ENCODE results near the gene ACADVL. TPM values are rescaled to one million over a fixed set of nuclear protein-coding genes. Genes with fewer than 3 reads are reported as not detected.

ACADVL gene
- total RNA-seq, 2 experiments from 2014 or later, result 411 to 423 TPM

DNA sequence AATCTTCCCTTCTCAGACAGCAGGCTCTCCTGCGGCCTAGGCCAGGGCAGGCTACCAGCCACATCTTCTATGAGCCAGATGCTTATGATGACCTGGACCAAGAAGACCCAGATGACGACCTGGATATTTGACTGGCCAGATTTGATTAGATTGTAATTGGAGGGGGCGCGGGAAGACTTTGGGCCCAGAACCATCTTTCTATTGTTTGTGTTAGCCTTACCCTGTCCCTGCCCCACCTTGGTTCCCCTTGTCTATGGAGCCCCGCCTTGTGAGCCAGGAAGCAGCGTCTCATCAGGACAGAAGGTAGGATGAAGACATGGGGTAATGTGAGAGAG lies 39.8 kb downstream of the ACADVL start:
- Mint-ChIP-seq H3K4me1 (peaks cover 26% of the 10 kb centered on the region), H3K27me3 (peaks cover 26% of the 10 kb centered on the region), H3K36me3 (peaks cover 14% of the 10 kb centered on the region), H3K27ac (no peak overlapping the region), H3K9me3 (ENCODE audit: low read depth) (no peaks in the 10 kb centered on the region), H3K4me3 (no peak overlapping the region)
- no peak for ATAC-seq
- CTCF ChIA-PET, result interaction anchor here (1.7 kb wide), 1 partner anchor 22 kb away, joined by 6 read pairs; the partner anchor contains the start of gene SLC2A4
- DNase-seq, result no peak

DNA sequence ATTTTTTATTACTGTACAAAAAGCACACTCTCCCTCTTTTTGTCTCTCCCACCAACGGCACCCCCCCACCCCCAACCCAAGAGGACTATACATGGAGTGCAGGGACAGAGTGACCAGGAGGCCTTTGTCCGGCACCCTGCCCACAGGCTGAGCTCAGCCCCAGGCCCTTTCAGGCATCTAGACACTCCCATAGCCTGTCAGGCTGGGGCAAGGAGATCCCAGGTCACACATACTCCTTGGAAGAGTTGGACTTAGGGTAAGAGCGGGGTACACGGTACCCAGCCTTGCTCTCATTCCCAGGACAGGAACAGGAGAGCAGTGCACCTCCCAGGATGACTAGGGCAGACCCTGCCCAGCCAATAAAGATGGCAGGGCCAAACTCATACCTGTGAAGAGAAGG lies 40.4 kb downstream of the ACADVL start:
- DNase-seq, result no peak
- H3K27me3 Mint-ChIP-seq, result peaks cover 28% of the 10 kb centered on the region

DNA sequence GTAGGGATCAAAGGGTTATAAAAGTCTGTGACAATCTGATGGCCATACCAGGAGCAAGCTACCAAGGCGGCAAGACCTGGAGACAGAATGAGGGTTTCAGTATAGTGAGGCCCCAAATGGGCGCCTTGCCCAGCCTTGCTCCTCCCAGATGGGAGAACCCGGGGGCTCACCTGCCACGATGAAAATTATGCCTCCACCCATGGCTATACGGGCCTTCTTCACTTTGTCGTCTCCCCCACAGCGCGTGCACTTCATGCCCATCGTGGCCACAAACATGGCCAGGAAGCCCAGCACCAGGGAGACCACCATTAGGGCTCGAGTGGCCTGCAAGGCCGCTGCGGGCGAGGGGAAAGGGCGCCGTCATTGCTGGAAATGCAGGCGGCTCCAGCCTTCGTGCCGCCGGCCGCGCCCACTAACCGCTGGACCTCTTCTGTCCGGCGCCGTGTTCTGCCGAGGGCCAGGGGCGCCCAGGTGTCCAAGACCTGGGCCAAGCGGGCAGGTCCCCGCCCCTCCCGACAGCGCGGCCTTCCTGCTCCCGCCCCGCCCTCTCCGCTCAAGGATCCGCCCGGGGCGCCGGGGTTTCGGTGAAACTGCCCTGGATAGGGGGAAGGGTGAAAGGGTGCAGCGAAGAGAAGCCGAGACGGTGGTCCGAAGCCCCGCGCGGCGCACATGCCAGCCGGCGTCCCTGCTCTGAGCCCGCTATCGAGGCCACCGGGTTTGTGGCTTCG lies 41.1 kb downstream of the ACADVL start:
- CTCF ChIA-PET, result interaction anchor here (1.1 to 1.7 kb wide), 4 partner anchors 20 to 40 kb away, joined by 3 to 6 read pairs (median 4); partner anchors contain the start of gene SLC2A4
- Mint-ChIP-seq H3K36me3 (peaks cover 8% of the 10 kb centered on the region), H3K4me1 (peaks cover 26% of the 10 kb centered on the region), H3K27me3 (peaks cover 28% of the 10 kb centered on the region), H3K4me3 (peak overlapping the region; percentile 49), H3K27ac (no peak overlapping the region), H3K9me3 (ENCODE audit: low read depth) (no peaks in the 10 kb centered on the region)
- DNase-seq, result no peak
- ATAC-seq, result peak; percentile 62

More for the DNA sequence above, 40.4 kb downstream of the ACADVL start:
- no peaks in the 10 kb centered on the region for H3K9me3 Mint-ChIP-seq (ENCODE audit: low read depth)
- peaks cover 26% of the 10 kb centered on the region for H3K4me1 Mint-ChIP-seq
- H3K4me3 Mint-ChIP-seq, result peak overlapping the region; percentile 24
- H3K27ac Mint-ChIP-seq, result no peak overlapping the region
- no peak for ATAC-seq
- H3K36me3 Mint-ChIP-seq, result peaks cover 8% of the 10 kb centered on the region
- CTCF ChIA-PET, result interaction anchor here (1.7 kb wide), 1 partner anchor 21 kb away, joined by 6 read pairs; the partner anchor contains the start of gene SLC2A4

DNA sequence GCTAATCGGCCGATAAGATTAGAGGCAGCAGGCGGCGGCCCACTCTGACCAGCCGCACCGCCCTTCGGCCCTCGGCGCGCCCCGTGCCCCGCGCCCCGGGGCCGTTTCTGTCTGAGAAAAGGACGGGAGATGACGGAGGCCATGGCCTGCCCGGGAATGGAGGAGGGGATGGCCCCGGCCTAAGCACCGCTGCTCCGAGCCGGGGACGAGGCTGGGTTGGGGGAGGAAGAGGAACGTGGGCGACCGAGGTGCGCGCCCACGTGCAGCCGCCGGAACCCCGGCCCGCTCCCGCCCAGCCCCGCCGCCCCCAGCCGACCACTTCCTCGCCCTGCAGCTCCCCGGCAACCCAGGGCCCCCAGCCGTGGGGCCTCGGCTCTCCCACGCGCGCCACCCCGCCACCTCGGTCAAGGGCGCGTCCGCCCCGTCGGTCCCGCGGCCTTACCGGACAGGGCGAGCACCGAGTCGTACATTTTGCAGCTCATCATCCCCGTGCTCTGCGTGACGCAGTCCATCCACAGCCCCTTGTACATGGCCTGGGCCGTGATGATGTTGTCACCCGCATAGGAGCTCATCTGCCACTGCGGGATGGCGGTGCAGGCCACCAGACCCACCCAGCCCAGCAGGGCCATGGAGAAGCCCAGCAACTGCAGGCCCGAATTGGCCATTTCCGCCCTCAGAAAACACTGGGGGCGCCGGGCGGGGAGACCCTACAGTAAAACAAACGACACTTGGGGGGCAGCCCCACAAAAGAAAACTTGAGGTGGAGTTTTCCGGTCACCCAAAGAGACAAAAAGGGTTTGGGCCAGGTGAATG lies 41.8 kb downstream of the ACADVL start:
- peaks cover 32% of the 10 kb centered on the region for H3K27me3 Mint-ChIP-seq
- no peak overlapping the region for H3K27ac Mint-ChIP-seq
- CTCF ChIA-PET, result interaction anchor here (1.1 to 1.6 kb wide), 3 partner anchors 19 to 41 kb away, joined by 3 to 5 read pairs (median 3); no protein-coding TSS in a partner anchor
- peaks cover 27% of the 10 kb centered on the region for H3K4me1 Mint-ChIP-seq
- ATAC-seq, result peak; percentile 52
- peaks cover 4% of the 10 kb centered on the region for H3K36me3 Mint-ChIP-seq
- H3K9me3 Mint-ChIP-seq (ENCODE audit: low read depth), result no peaks in the 10 kb centered on the region
- no peak for DNase-seq
- peak overlapping the region; percentile 55 for H3K4me3 Mint-ChIP-seq

DNA sequence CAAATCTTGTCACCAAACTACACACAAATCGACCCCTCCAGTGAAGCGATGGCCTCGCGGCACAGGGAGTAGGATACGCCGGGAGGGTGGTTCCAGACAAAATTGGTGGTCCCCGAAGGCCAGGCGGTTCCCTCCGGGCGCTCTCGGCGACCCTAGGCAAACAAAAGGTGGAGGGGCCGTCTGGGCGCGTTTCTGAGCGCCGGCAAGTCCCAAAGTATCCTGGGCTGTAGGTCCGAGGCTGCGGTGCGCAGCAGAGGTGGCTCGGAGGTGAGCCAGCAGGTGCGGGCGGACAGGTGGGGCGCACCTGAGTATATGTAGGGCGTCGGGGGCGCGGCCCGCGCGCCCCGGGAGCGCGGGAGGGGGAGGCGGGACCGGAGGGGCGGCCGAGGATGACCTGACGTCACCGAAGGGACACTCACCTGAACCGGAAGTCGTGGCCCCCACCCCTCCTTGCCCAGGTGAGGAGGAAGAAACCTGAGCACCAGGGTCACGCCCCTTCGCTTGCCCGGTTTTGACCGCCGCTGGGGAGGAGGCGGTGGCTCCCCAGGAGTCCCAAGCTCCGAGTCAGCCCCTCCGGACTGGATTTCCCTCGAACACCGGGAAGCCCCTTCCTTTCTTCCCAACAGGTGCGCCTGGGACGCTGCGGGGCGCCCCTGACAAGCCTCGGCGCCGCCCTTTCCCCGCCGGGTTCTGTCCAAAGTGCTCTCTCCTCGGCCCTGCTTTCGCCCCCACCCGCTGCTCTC lies 42.6 kb downstream of the ACADVL start, which contains the start of gene CLDN7:
Gene CLDN7 (minus strand): TSS at position 287 of the 743 bp plus-strand sequence. CDS start 435 bp downstream, outside the sequence.
- H3K27me3 Mint-ChIP-seq, result peaks cover 36% of the 10 kb centered on the region
- no peak within 1 kb of the TSS for H3K27ac Mint-ChIP-seq
- DNase-seq (no peak), ATAC-seq (no peak)
- peak within 1 kb of the TSS; percentile 63 for H3K4me3 Mint-ChIP-seq
- H3K4me1 Mint-ChIP-seq, result peaks cover 24% of the 10 kb centered on the region
- no peaks in the 10 kb centered on the region for H3K9me3 Mint-ChIP-seq (ENCODE audit: low read depth)
- H3K36me3 Mint-ChIP-seq, result no peaks in the 10 kb centered on the region
- CTCF ChIA-PET, result interaction anchor here (1.1 to 1.6 kb wide), 3 partner anchors 18 to 41 kb away, joined by 3 to 5 read pairs (median 3); no protein-coding TSS in a partner anchor

GRCh38 chr17:7262935-7263800 lies 43.4 kb downstream of the ACADVL start:
- H3K4me1 Mint-ChIP-seq, result peaks cover 24% of the 10 kb centered on the region
- H3K27me3 Mint-ChIP-seq, result peaks cover 36% of the 10 kb centered on the region
- H3K36me3 Mint-ChIP-seq, result no peaks in the 10 kb centered on the region
- ATAC-seq (peak; percentile 8), DNase-seq (no peak)
- CTCF ChIA-PET, result interaction anchor here (1.0 to 2.0 kb wide), 3 partner anchors 33 to 174 kb away, joined by 3 to 7 read pairs (median 5); no protein-coding TSS in a partner anchor
- H3K4me3 Mint-ChIP-seq, result peak overlapping the region; percentile 63
- H3K9me3 Mint-ChIP-seq (ENCODE audit: low read depth), result no peaks in the 10 kb centered on the region
- no peak overlapping the region for H3K27ac Mint-ChIP-seq

- CTCF ChIA-PET, result interaction anchor here (1.0 to 2.0 kb wide), 2 partner anchors 33 to 173 kb away, joined by 3 to 7 read pairs; no protein-coding TSS in a partner anchor
- no peak for ATAC-seq
- Mint-ChIP-seq H3K4me3 (peak overlapping the region; percentile 15), H3K27ac (no peak overlapping the region), H3K27me3 (peaks cover 38% of the 10 kb centered on the region), H3K36me3 (no peaks in the 10 kb centered on the region), H3K9me3 (ENCODE audit: low read depth) (no peaks in the 10 kb centered on the region), H3K4me1 (peaks cover 24% of the 10 kb centered on the region)
- DNase-seq, result no peak
These were observed 44.0 kb downstream of the ACADVL start for GRCh38 chr17:7263801-7264078.

- no peak overlapping the region for H3K27ac Mint-ChIP-seq
- no peaks in the 10 kb centered on the region for H3K9me3 Mint-ChIP-seq (ENCODE audit: low read depth)
- no peak for ATAC-seq
- H3K36me3 Mint-ChIP-seq, result no peaks in the 10 kb centered on the region
- no peak overlapping the region for H3K4me3 Mint-ChIP-seq
- CTCF ChIA-PET, result interaction anchor here (0.6 to 2.1 kb wide), 5 partner anchors 16 to 173 kb away, joined by 3 to 9 read pairs (median 4); no protein-coding TSS in a partner anchor
- H3K4me1 Mint-ChIP-seq, result peaks cover 20% of the 10 kb centered on the region
- H3K27me3 Mint-ChIP-seq, result peaks cover 42% of the 10 kb centered on the region
- DNase-seq, result no peak
These were observed 47.0 kb downstream of the ACADVL start for GRCh38 chr17:7266784-7267183.

Small RNA genes lying within 50 kb of the gene (microRNA-seq; reads per million reads assigned to microRNA genes)
- 2,723 reads per million, percentile 89 among the genes with 10 or more reads in this experiment for gene MIR324

Other genes starting within 250 kb of the ACADVL start
- gene ALOX12, start 223.9 kb upstream of the ACADVL start, total RNA-seq, result not detected
- 100 to 1,000 TPM; 121 to 205 TPM for gene RNASEK, start 207.3 kb upstream of the ACADVL start, total RNA-seq
- gene BCL6B, start 196.9 kb upstream of the ACADVL start, total RNA-seq, result 1 to 10 TPM in 1 of 2 experiments, under 1 TPM in 1; 0.85 to 6.7 TPM
- 10 to 100 TPM; 19.0 to 34.1 TPM for gene SLC16A13, start 183.9 kb upstream of the ACADVL start, total RNA-seq
- gene SLC16A11, start 175.8 kb upstream of the ACADVL start, total RNA-seq, result 1 to 10 TPM; 1.2 to 1.3 TPM
- gene CLEC10A, start 139.7 kb upstream of the ACADVL start, total RNA-seq, result not detected
- not detected for gene ASGR2, start 105.1 kb upstream of the ACADVL start, total RNA-seq
- gene ASGR1, start 40.6 kb upstream of the ACADVL start, total RNA-seq, result under 1 TPM; 0.35 to 0.38 TPM
- gene DLG4, start 102 bp upstream of the ACADVL start, total RNA-seq, result 1 to 10 TPM; 4.9 to 5.3 TPM
- gene DVL2, start 14.6 kb downstream of the ACADVL start, total RNA-seq, result 10 to 100 TPM; 52.7 to 62.0 TPM
- gene PHF23, start 19.5 kb downstream of the ACADVL start, total RNA-seq, result 10 to 100 TPM; 42.1 to 53.2 TPM
- gene GABARAP, start 22.5 kb downstream of the ACADVL start, total RNA-seq, result 100 to 1,000 TPM; 207 to 231 TPM
- gene CTDNEP1, start 31.8 kb downstream of the ACADVL start, total RNA-seq, result 100 to 1,000 TPM; 162 to 192 TPM
- gene ELP5, start 32.3 kb downstream of the ACADVL start, total RNA-seq, result 10 to 100 TPM; 56.5 to 70.4 TPM
- 1 to 10 TPM in 1 of 2 experiments, under 1 TPM in 1; 0.66 to 1.9 TPM for gene CLDN7, start 42.5 kb downstream of the ACADVL start, total RNA-seq
- gene SLC2A4, start 61.8 kb downstream of the ACADVL start, total RNA-seq, result not detected
- 1 to 10 TPM in 1 of 2 experiments, under 1 TPM in 1; 0.35 to 1.4 TPM for gene YBX2, start 74.7 kb downstream of the ACADVL start, total RNA-seq
- gene EIF5A, start 87.7 kb downstream of the ACADVL start, total RNA-seq, result 100 to 1,000 TPM; 575 to 853 TPM
- 10 to 100 TPM; 83.7 to 85.1 TPM for gene GPS2, start 95.4 kb downstream of the ACADVL start, total RNA-seq
- 10 to 100 TPM; 43.7 to 44.8 TPM for gene NEURL4, start 109.4 kb downstream of the ACADVL start, total RNA-seq
- gene ACAP1, start 116.6 kb downstream of the ACADVL start, total RNA-seq, result 100 to 1,000 TPM; 594 to 712 TPM
- gene KCTD11, start 132.2 kb downstream of the ACADVL start, total RNA-seq, result 1 to 10 TPM; 6.0 to 6.1 TPM
- not detected for gene TMEM95, start 135.2 kb downstream of the ACADVL start, total RNA-seq
- under 1 TPM; 0.54 to 0.61 TPM for gene TNK1, start 161.2 kb downstream of the ACADVL start, total RNA-seq
- 10 to 100 TPM; 65.5 to 74.2 TPM for gene PLSCR3, start 174.6 kb downstream of the ACADVL start, total RNA-seq
- gene TMEM256, start 184.2 kb downstream of the ACADVL start, total RNA-seq, result 10 to 100 TPM; 47.5 to 56.1 TPM
- 1 to 10 TPM; 2.0 to 3.5 TPM for gene NLGN2, start 187.9 kb downstream of the ACADVL start, total RNA-seq
- gene SPEM1, start 200.4 kb downstream of the ACADVL start, total RNA-seq, result not detected
- gene SPEM2, start 205.7 kb downstream of the ACADVL start, total RNA-seq, result not detected
- not detected for gene SPEM3, start 208.9 kb downstream of the ACADVL start, total RNA-seq
- gene TMEM102, start 215.5 kb downstream of the ACADVL start, total RNA-seq, result 10 to 100 TPM; 13.9 to 16.7 TPM
- gene FGF11, start 219.6 kb downstream of the ACADVL start, total RNA-seq, result 1 to 10 TPM; 3.6 to 4.1 TPM
- gene CHRNB1, start 225.1 kb downstream of the ACADVL start, total RNA-seq, result 10 to 100 TPM; 10.4 to 13.1 TPM